Sigmoid colon (tissue), 7 donors: ENCODE data around the gene NRIP3. TPM values are rescaled to one million over a fixed set of nuclear protein-coding genes. Genes with fewer than 3 reads are reported as not detected.

Experiments used
- DNase-seq: peaks from one replicate; pipeline ENCODE4 v3.0.0-alpha.2; 2019
- H3K27ac ChIP-seq, 4 donors: fragments of 200-600 bp; sonication (generic); one replicate each; pipeline ENCODE4 v1.5.1; 2016 to 2019; ENCODE audit warnings: mild to moderate bottlenecking in 1 of 4
- H3K27me3 ChIP-seq, 3 donors: fragments of 200-600 bp; sonication (generic); one replicate each; pipeline ENCODE4 v1.5.1; 2019; ENCODE audit warnings: mild to moderate bottlenecking in 1 of 3
- H3K36me3 ChIP-seq, 4 donors: fragments of 200-600 bp; sonication (generic); one replicate each; pipeline ENCODE4 v1.5.1; 2016 to 2019
- H3K4me1 ChIP-seq, 4 donors: fragments of 200-600 bp; sonication (generic); one replicate each; pipeline ENCODE4 v1.5.1; 2017 to 2019
- H3K4me3 ChIP-seq, 4 donors: fragments of 200-600 bp; sonication (generic); one replicate each; pipeline ENCODE4 v1.5.1; 2017 to 2019; ENCODE audit warnings: mild to moderate bottlenecking in 2 of 4, moderate library complexity in 1 of 4
- H3K9me3 ChIP-seq, 4 donors: fragments of 200-600 bp in 3 of 4; sonication (generic) in 3 of 4; one replicate each; pipeline versions ENCODE4 v1.5.1 to v1.6.1; 2013 to 2019
- EP300 ChIP-seq, 4 donors: sonication (generic); formaldehyde crosslinking; IDR thresholded peaks; one replicate each; pipeline ENCODE4 v1.6.1; 2017; ENCODE audit warnings: antibody characterized with exemption in 4 of 4
- POLR2A ChIP-seq, 2 donors: fragments of 450-650 bp; IDR thresholded peaks; one replicate each; pipeline ENCODE4 v1.6.1; 2016; ENCODE audit warnings: antibody characterized with exemption in 2 of 2, mild to moderate bottlenecking in 2 of 2, moderate library complexity in 2 of 2
- POLR2AphosphoS5 ChIP-seq, 4 donors: sonication (generic); formaldehyde crosslinking; IDR thresholded peaks; one replicate each; pipeline ENCODE4 v1.6.1; 2017; ENCODE audit warnings: antibody characterized with exemption in 4 of 4
- WGBS, 2 donors: extraction: QIAGEN DNeasy Blood & Tissue Kit; methylation state at CpG; one replicate each; pipeline ENCODE4 v1.1.7; 2013; 5-methylcytosine and 5-hydroxymethylcytosine counted together
- intact Hi-C: fragments of 100-400 bp; cut with DNase I; formaldehyde crosslinking; loops from one replicate; pipeline ENCODE4 v1.15.1; 2023
- polyA plus RNA-seq, 3 donors: library from polyadenylated mRNA; stranded (reverse); fragments of 200-250 nt; gene quantifications; one replicate each; pipeline ENCODE4 v1.2.3, GENCODE V29; 2013
- small RNA-seq, 3 donors: library from RNA; depleted of rRNA; stranded (forward); fragments of <200 nt; gene quantifications; one replicate each; pipeline ENCODE3, GENCODE V24; 2016
- total RNA-seq, 4 donors: library from RNA; depleted of rRNA; stranded (reverse); fragments of >200 nt; gene quantifications; one replicate each; pipeline ENCODE4 v1.1.0, GENCODE V29; 2016
- TF ChIP-seq, protein P1 (sequence below), 4 experiments: fragments of 450-650 bp in 3 of 4; fragments of 200-600 bp in 1 of 4; IDR thresholded peaks; one replicate each; pipeline ENCODE4 v1.5.1; 2016 to 2019; ENCODE audit warnings: antibody characterized with exemption in 4 of 4, mild to moderate bottlenecking in 3 of 4, moderate library complexity in 2 of 4
- donor health status: healthy with polysubstance abuse.
- donor health status: Bipolar disorder and iron deficiency.
- donor health status: healthy.

The NRIP3 gene
- total and polyA plus RNA-seq, 7 donors = under 0.01 to 5.3 (median 2.9) TPM; not detected in 1

DNA sequence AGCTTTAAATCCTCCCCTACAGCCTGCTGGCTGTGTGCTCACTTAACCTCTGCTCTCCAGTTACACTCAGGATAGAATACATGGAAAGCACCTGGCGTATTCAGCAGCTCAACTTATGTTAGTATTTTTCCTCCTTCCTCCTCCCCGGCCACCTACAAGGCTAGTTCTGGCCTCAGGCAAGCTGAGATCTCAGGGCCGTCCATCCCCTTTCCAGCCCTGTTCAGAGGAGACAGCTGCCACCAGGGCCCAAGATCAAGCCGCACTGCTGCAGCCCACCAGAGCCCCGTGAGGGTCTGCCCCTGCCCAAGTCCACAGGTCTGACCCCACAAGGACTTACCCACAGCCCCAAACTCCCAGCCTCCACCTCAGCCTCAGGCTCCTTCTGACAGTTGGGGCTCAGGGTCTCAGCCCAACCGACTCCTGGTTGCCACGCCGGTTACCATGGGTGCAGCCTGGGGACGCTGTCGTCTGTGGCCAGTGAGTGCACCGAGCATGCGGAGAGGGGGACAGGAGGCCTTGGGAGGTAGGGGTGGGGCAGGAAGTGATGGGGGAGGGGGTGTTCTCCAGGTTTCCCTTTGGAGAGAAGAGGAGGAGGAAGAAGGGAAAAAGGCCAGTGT, 71.1 kb downstream of the NRIP3 start, which contains the start of gene C11orf16:
Gene C11orf16 (minus strand): TSS at position 384 of the 617 bp plus-strand sequence. CDS start 639 bp downstream, outside the sequence.
- WGBS, 2 donors = 73 to 81% methylated on average over 12 of the region's 12 CpGs
- TF ChIP-seq POLR2A (IDR thresholded peaks at IDR 0.05) (no peak), POLR2AphosphoS5 (IDR thresholded peaks at IDR 0.05) (no peak), EP300 (IDR thresholded peaks at IDR 0.05) (no peak)
- TF ChIP-seq, protein P1, sequence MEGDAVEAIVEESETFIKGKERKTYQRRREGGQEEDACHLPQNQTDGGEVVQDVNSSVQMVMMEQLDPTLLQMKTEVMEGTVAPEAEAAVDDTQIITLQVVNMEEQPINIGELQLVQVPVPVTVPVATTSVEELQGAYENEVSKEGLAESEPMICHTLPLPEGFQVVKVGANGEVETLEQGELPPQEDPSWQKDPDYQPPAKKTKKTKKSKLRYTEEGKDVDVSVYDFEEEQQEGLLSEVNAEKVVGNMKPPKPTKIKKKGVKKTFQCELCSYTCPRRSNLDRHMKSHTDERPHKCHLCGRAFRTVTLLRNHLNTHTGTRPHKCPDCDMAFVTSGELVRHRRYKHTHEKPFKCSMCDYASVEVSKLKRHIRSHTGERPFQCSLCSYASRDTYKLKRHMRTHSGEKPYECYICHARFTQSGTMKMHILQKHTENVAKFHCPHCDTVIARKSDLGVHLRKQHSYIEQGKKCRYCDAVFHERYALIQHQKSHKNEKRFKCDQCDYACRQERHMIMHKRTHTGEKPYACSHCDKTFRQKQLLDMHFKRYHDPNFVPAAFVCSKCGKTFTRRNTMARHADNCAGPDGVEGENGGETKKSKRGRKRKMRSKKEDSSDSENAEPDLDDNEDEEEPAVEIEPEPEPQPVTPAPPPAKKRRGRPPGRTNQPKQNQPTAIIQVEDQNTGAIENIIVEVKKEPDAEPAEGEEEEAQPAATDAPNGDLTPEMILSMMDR (IDR thresholded peaks at IDR 0.05) = no peak

More for the DNA sequence above, 71.1 kb downstream of the NRIP3 start, which contains the start of gene C11orf16:
- Histone ChIP-seq H3K4me1 (no peaks in the 10 kb centered on the region), H3K36me3 (no peaks in the 10 kb centered on the region), H3K9me3 (no peaks in the 10 kb centered on the region), H3K4me3 (no peak within 1 kb of the TSS), H3K27me3 (no peaks in the 10 kb centered on the region), H3K27ac (no peak within 1 kb of the TSS)
- intact Hi-C loops = no loop called here
- DNase-seq = no peak

Small RNA genes within 50 kb of the gene (small RNA-seq; reads per million reads assigned to genes)
- 0 reads per million in 3 donors for gene RF00019

Other genes with a start within 250 kb of the NRIP3 start
- 10 to 100 TPM; 21.6 to 33.2 (median 26.5) TPM for gene AKIP1, start 92.8 kb downstream of the NRIP3 start, total RNA-seq
- gene AKIP1, start 92.8 kb downstream of the NRIP3 start, polyA plus RNA-seq = 10 to 100 TPM; 18.0 to 19.8 (median 19.3) TPM
- gene C11orf16, start 71.1 kb downstream of the NRIP3 start, total RNA-seq = not detected
- not detected for gene C11orf16, start 71.1 kb downstream of the NRIP3 start, polyA plus RNA-seq
- gene ASCL3, start 61.0 kb downstream of the NRIP3 start, total RNA-seq = not detected
- not detected for gene ASCL3, start 61.0 kb downstream of the NRIP3 start, polyA plus RNA-seq
- 10 to 100 TPM; 13.3 to 24.3 (median 20.1) TPM for gene TMEM9B, start 39.6 kb downstream of the NRIP3 start, total RNA-seq
- gene TMEM9B, start 39.6 kb downstream of the NRIP3 start, polyA plus RNA-seq = 10 to 100 TPM; 48.3 to 58.9 (median 49.8) TPM
- 10 to 100 TPM in 3 of 4 donors, 1 to 10 TPM in 1; 7.5 to 22.9 (median 14.2) TPM for gene SCUBE2, start 87.6 kb upstream of the NRIP3 start, total RNA-seq
- 1 to 10 TPM; 2.3 to 6.0 (median 3.4) TPM for gene SCUBE2, start 87.6 kb upstream of the NRIP3 start, polyA plus RNA-seq